HG03469 (cell line): ENCODE measurements around the gene MED15.
A peak's percentile ranks its signal among the peaks of the same experiment; 100 is the strongest.

Experiments used
- ATAC-seq: cut with Tn5 transposase; IDR thresholded peaks from one replicate; pipeline ENCODE4 v1.9.1; 2021; ENCODE audit warnings: mild to moderate bottlenecking, moderate library complexity, moderate number of reproducible peaks; ENCODE audit not compliant: unreplicated experiment

The MED15 gene

GRCh38 chr22:20567993-20568417 is 60.6 kb downstream of the MED15 start:
- no peak for ATAC-seq

- ATAC-seq, result no peak
These were observed 61.2 kb downstream of the MED15 start for GRCh38 chr22:20568502-20569058.

GRCh38 chr22:20569059-20570058 is 61.9 kb downstream of the MED15 start:
- ATAC-seq, result peak; percentile 74

- no peak for ATAC-seq
These were observed 63.7 kb downstream of the MED15 start for GRCh38 chr22:20571078-20571503.

GRCh38 chr22:20571531-20572007 is 64.2 kb downstream of the MED15 start:
- no peak for ATAC-seq

- ATAC-seq, result no peak
These were observed 64.9 kb downstream of the MED15 start for GRCh38 chr22:20572132-20572802.

GRCh38 chr22:20573176-20573832 is 65.9 kb downstream of the MED15 start:
- no peak for ATAC-seq

GRCh38 chr22:20573833-20574615 is 66.6 kb downstream of the MED15 start:
- no peak for ATAC-seq

GRCh38 chr22:20574920-20575353 is 67.5 kb downstream of the MED15 start:
- no peak for ATAC-seq

- ATAC-seq, result no peak
These were observed 68.5 kb downstream of the MED15 start for GRCh38 chr22:20575724-20576444.

GRCh38 chr22:20576445-20576816 is 69.0 kb downstream of the MED15 start:
- ATAC-seq, result no peak

GRCh38 chr22:20577045-20577444 is 69.6 kb downstream of the MED15 start:
- no peak for ATAC-seq

- ATAC-seq, result no peak
These were observed 70.2 kb downstream of the MED15 start for GRCh38 chr22:20577549-20577975.

- no peak for ATAC-seq
These were observed 70.8 kb downstream of the MED15 start for GRCh38 chr22:20578192-20578591.

- no peak for ATAC-seq
These were observed 71.3 kb downstream of the MED15 start for GRCh38 chr22:20578707-20579106.

GRCh38 chr22:20579273-20580120 is 72.1 kb downstream of the MED15 start:
- no peak for ATAC-seq

GRCh38 chr22:20580179-20580578 is 72.8 kb downstream of the MED15 start:
- no peak for ATAC-seq
